HT-29 (cell line): ENCODE measurements around the gene SLC25A21. TPM values are rescaled to one million over a fixed set of nuclear protein-coding genes. Genes with fewer than 3 reads are reported as not detected.
"Not testable (repeated sequence)": the region's sequence is repeated elsewhere in the genome, so short reads cannot be mapped to it uniquely, and the experiment has no call there.

ENCODE experiments used
- DNase-seq: peaks from one replicate; pipeline ENCODE4 v3.0.0-alpha.2; 2015; ENCODE audit warnings: low spot score
- total RNA-seq: library from RNA; depleted of rRNA; stranded (reverse); fragments of >200 nt; shearing (Covaris generic); gene quantifications from 2 replicates; pipeline ENCODE4 v1.2.3, GENCODE V29; 2014

SLC25A21 gene
- total RNA-seq, 1 experiment from 2014 or later = not detected

DNA sequence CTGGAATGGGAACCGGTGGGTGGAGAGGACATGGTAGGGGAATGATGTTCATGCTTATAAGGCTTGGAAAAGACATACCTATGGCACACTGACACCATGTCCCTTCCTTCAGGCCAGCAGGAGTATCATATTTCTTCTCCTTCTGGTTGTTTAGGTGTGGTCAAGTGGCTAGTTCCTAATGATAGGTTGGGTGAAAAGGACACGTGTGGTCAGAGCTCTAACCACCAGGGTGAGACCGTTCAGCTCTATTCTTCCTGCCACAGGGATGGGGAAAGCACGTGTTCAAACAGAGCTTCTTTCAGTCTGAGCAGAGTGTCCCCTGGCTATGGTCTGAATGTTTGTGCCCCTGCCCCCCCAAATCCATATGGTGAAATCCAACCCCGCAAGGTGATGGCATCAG, 301.6 kb downstream of the SLC25A21 start:
- no peak for DNase-seq

DNA sequence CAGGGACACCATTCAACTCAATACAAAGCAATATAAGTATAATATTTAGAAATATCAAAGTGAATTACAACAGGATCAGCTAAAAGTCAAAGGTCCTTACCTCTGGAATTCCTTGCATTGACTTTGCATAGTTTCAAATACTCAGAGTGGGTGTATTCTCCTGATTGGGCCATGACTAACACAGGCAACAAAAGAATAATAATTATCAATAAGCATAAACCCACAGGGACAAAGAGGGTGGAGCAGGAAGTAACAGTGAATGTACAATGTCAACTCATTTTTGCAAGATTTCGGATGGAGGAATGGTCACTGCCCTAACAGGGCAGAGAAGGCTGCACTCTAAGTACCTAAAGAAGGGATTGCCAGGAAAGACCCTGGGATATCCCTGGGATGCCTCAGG, 303.3 kb downstream of the SLC25A21 start:
- DNase-seq = no peak

DNA sequence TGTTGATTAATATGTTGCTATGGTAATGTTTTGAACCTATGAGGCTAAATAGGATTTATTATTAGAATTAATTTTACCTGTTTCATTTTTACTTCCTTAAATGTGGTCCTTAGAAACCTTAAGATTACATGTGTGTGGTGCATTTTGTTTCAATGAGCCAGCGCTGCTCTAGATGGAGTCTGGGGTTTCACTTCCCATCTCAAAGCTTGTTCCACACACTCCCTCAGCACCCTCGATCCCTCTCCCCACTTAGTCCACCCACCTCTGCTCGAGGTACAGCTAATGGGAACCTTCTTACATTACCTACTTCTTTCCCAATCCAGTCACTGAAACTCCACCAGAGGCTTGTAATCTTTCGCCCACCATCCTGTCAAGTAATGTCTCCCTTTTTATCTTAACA, 305.5 kb downstream of the SLC25A21 start:
- no peak for DNase-seq

DNA sequence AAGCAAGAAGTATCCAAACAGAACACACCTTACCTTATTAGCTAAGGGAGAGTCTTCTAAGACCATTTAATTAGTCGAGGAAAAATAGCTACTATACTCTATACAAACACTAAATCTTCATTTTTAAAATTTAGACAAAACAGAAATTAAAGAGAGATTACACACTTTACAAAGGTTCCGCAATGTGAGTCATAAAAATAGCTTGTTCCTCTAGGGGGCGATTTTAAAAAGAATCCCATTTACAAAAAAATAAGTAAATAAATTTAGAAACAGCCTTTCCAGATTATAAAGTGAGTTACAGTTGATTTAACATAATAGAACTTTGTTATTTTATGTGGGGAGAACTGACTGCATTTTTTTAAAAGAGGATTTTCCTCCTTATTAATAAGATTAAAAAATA, 309.1 kb downstream of the SLC25A21 start:
- no peak for DNase-seq

DNA sequence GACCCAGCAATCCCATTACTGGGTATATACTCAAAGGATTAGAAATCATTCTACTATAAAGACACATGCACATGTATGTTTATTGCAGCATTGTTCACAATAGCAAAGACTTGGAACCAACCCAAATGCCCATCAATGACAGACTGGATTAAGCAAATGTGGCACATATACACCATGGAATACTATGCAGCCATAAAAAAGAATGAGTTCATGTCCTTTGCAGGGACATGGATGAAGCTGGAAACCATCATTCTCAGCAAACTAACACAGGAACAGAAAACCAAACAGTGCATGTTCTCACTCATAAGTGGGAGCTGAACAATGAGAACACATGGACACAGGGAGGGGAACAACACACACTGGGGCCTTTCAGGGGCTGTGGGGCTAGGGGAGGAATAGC, 310.2 kb downstream of the SLC25A21 start:
- DNase-seq = not testable (repeated sequence)

DNA sequence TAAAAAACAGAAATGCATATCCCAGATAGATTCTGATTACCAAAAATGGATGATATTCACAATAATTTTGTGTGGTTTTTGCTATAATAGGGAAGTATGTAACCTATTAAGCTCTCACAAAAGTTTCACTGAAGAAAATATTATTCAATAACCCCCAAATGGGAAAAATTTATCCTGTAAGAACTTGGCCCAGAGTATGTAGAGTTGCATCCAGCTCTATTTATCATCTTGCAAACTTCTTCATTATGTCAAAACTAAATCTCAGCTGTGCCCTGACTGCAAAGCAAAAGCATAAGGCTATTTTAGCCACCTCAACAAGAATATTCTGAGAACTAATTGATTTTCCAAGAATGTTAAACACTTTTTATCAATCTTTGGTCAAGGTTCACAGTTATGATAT, 311.6 kb downstream of the SLC25A21 start:
- DNase-seq = no peak

DNA sequence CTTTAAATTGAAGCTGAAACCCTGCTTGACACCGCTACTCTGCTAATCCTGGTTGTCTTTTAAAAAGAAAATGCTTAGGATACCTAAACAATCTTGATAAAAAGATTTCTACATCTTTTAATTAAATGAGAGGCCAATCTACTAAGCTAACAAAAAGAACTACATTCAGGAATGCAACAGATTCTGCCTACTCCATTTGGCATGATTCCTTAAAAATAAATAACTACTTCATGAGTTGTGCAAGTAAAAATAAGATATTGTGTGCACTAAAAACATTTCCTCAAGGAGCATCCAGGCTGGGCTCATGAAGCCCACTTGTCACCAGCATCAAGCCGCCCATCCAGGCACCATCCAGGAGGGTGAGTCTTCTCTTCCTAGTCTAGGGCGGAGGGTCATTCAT, 313.3 kb downstream of the SLC25A21 start:
- no peak for DNase-seq

DNA sequence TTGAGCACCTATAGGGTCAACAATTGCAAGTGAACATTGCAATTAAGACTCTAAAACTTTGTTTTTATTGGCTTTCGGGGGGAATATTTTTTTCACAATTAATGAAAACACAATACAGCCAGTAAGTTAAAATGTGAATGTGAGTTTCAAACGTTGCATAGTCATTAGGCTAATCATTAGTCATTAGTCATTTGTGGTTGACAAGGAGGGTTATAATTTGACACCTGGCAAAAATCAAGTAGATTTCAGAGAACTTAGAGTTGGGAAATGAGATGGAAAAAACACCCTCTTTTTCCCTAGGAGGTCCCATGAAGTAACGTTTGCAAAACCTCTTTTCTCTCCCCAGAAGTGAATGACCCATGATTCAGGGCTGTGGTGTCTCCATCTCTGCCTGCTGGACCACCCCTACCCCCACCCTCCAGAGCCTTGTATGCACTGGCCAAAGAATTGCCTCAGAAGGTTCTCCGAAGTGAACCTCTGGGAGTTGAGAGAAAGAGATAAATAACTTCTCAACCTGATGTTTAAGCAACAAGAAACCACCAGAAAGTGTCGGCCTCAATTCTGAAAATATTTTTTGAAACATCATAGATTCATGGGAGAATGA, 314.5 kb downstream of the SLC25A21 start:
- no peak for DNase-seq

DNA sequence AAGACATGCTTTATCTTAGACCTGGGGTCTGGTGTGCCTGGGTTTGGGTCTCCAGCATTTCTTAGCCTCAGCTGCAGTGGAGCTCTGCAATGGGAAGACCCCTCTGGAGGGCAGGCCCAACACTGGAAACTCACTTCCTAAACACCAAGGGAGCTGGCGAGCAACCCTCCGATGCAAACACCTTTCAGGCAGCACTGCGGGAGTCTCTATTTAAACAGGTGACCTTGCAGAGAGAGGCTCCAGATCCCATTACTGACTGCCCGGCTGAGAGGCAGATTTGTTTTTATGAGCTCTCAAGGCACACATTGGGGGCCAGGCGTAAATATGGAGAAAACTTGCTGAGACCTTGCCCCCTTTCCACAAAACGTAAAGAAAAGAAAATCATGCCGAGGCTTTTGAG, 315.3 kb downstream of the SLC25A21 start:
- DNase-seq = no peak

DNA sequence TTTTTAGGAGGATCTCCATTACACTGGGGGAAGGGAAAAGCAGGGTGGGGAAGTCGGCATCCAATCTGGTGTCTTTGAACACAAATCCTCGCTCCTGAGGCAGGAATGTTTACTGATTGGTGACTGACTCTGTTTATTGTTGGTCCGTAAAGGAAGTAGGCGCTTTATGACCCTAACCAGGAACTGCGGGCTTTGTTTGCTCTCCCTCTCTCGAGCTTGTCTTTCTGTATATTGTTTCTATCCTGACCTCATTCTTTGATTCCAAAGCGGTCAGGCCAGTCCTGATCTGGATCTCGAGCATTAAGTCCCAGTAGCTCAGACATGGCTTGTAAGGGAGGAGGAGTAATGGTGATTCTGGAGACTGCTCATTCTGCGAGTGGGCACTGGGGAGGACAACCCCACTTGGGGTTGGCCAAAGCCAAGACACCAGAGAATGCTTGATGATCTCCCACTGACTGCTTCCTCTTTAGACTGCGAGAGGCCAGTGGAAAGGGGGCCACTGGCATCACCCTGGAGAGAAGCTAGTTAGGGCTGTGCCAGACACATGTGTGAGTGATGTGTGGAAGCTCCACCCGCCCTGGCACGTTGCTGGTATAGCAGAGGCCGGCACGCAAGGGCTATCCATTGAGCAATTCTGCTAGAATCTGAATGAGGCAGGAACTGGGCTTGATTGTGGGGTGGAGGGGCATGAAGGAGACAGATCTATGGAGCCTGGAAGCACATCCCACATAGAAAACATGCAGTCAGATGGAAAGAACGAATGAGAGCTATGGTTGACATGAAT, 316.1 kb downstream of the SLC25A21 start:
- peak; percentile 82 for DNase-seq

DNA sequence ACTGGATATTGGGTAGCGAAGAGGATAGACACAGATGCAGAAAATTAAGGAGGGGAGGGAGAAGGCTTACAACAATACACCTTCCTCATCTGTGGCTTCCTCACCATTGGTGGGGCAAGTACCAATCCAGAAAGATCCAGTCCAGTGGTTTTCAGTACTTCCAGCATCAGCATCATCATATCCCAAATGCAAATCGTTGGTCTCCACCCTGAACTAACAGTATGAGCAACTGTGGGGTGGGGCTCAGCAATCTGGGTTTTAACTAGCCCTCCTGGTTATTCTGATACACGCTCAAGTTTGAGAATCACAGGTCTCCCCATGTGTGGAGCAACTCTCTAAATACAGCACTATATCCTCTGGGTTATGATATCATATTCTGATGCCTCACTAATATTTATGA, 317.0 kb downstream of the SLC25A21 start:
- peak; percentile 11 for DNase-seq

DNA sequence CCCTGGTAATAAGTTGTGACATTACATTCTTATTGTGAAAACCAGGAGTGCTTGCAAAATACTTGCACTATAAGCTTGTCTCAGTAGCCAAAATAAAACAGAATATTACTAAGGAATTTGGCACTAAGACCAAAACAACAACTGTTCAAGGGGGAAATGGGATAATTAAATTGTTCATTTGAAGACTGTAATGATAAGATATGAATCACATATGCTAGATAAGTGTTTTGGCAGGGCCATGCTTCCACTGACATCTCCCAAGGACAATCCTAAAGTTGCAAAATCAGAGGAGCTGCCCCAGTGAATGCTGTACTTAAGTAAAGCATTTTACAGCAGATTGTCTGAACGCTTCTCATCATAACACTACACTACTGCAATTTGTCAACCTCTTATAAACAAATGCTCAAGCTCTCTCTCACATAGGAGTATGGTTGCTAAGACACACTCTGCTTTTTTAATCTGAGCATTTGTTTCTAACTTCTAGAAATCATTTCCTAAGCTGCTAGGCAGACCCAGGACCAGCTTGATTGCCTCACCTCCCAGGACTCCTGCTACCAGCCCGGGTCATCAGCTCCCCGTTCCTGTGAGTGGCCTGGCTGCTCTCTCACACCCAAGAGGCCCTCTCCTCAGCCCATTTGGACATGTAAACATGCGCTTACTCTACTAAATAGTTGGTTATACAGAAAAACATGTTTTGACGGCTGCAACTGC, 319.3 kb downstream of the SLC25A21 start:
- no peak for DNase-seq

DNA sequence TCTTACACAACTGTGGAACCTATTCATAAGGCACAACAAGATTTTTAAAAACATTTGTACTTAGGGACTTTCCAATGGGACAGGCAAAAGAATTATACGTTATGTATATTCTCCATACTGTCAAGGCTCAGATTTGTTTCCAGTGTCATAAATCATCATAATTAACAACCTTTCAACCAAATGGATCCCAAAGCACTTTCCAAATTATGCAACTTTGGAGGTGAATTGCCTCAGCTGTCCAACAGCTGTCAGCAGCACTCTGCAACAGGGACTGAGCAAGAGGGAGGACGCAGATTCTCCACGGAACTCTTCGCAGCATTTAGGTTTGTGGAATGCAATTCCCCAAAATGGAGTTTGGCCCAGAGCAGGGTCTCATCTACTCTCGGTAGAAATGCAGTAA, 324.2 kb downstream of the SLC25A21 start:
- no peak for DNase-seq

DNA sequence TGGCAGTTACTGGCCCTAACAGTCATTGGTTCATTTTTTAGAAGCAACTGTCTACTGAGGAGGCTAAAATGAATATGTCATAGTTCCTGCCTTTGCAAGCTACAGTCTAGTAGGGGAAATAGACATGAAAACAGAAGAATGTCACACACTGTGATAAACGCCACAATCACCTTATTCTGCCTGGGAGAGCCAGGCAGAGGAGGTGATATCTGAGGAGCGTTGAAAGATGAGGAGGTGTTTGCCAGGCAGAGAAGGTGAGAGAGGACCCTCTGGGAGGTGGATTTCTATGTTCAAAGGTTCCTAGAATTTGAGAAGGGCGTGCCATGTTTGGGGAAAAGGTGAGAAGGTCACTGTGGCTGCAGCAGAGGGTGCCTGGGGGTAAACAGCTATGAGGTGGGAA, 325.0 kb downstream of the SLC25A21 start:
- no peak for DNase-seq

DNA sequence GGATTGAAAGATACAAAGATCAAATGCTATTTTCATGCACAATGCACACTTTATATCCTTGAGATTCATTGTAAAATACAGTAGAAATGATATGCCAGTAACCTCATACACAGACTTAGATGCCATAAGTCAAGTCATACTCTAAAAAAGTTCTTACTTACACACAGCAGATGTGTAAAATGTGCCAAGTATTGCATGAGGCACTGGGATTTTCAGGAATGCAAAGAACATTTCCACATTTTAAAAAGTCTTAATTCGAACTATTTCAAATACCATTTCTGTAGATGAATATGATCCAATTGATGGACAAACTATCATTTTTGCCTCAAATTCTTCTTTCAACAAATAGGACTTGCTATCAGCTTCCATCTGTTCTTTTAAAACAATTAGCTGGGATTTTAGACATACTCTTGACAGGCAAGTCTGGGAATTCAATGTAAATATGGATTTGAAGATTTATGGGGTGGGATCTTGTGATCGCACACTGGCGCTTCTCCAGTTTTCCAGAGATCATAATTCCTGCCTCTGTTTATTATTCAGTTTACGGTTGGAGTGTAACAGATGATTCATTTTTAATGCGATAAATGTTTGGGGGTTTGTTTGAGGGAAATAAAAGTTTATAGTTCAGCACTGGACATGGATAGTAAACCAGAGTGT, 326.9 kb downstream of the SLC25A21 start:
- DNase-seq = no peak

DNA sequence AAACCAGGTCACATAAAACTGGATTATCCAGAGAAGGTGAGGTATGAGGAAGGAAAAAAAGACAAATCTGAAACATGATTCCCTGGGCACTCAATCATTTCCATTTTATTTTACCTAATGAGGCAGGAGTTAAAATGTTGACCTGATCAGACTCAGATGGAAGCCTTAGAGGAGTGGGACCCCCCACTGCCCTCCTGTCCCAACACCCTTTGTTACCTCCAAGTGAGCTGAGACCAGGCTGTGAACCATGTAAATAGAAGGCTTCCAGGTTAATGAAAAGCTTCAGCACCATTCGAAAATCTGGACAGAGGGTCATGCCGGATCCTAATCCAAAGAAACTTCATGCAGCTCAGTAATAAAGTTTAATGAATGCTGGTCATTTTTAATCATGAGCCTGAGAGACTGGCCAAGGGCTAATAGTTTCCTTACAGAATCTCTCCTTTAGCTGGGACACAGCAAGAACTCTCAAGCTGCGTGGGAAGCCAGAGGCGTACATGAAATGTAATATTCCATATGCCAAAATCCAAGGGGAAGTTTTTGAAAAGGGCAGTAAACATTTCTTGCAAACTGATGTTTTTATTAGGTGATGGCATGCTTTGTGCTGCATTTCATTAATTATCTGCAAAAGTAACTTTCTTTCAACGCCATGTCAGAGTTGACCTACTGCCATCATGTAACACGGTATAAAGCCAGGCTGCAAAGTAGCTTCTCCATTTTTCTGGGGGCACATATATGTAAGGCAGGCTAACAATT, 327.8 kb downstream of the SLC25A21 start:
- no peak for DNase-seq

DNA sequence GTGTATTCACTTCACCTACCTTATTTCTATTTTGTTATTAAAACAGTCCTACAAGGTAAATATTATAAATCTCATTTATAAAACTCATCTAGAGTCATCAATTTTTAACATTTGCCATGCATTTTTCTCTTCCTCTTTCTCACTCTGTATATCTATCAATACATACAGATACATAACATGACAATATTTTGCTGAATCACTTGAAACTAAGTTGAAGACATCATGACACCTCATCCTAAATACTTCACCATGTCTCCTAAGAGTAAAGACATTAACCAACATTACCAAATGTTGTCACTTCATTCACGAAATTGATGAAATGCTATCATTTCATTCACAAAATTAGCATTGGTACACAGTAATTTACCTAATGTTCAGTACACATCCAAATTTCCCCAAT, 329.0 kb downstream of the SLC25A21 start:
- DNase-seq = no peak

DNA sequence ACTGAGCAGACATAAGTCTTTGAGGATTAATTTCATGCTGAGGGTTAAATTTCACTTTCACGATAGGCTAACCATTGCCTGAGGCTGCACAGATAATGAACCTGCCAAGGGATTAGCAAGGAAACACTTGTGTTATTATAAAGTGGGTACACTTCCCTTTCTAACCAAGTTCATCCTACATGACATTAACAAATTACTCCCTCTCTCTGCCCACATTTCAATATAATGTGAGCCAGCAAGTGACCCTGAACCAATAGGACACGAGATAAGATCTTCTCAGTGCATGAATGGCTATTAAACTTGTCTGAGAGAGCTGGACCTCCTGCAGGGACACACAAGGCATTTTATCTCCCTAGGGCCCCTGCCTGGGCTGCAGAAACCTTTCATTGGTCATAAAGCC, 337.3 kb downstream of the SLC25A21 start:
- peak; percentile 3 for DNase-seq

DNA sequence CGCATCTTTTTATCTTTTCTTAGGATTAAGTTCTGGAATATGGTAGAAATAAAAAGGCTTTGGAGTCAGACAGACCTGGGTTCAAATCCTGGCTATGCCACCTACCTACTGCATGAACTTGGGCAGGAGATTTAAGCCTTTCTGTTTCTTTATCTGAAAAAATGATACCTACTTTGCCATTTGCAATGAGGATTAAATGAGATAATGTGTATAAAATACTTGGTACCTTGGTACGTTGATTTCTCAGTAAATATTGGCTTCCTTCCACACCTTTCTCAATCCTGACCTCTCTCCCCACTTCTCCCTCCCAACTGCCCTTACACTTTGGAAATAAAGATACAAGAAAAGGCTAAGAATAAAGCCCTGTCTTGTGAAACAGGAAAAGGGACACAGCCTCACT, 338.1 kb downstream of the SLC25A21 start:
- DNase-seq = no peak

DNA sequence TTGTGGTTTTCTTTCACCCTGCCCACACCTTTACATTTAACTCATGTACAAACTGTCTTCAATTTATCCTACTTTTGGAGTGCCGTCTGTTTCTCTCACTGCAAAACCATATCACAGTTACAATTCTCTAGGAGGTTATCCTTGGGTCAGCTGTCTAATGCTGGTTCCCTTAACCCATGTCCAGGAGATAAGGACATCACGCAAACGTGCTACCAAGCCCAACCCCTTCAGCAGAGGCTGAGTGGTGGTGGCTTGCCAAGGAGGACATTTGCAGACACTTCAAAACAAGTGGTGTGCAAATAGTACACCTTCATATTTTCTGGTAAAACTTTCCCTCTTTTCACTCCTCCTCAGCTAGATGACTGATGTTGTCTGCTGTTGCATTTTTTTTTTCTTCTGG, 342.9 kb downstream of the SLC25A21 start:
- no peak for DNase-seq

DNA sequence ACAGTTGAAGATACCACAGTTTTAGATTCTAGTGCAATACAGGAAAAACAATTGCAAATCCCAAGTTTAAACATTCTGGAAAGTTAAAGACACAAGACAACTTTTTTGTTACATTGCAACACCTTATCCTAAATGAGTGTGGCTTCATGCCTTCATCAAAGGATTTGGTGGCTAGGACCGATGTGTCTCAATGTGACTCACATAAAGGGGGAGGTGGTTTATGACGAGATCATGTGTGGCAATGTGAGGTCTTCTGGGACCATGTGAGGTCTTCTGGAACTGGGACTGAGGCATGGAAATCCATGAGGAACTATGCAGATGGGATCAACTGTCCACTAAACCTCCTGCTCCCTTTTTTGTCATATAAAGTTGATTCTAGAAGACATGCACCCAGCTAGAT, 344.5 kb downstream of the SLC25A21 start:
- DNase-seq = no peak

DNA sequence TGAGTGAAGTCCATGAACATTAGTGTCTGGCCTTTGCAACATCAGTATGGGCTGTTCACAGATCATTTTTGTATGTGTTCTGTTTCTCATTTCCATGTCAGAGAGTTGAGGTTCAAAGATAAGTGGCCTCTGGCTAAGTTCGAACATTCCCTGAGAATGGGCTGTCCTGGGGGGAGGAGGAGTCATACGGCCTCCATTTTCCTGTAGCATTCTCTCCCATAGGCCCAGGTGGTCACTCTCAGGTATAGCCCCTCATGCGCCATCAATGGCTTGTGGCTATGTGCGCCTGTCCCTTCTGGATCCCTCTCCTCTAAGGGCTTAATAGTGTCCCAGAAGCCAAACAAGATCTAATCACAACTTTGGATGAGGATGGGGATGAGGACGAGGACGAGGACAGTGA, 345.8 kb downstream of the SLC25A21 start:
- no peak for DNase-seq
